ENCODE measurements around the gene KCNQ2. TPM values are rescaled to one million over a fixed set of nuclear protein-coding genes. Genes with fewer than 3 reads are reported as not detected.

KCNQ2 gene
- total RNA-seq, 1 donor from 2014 or later = 39.5 TPM

DNA sequence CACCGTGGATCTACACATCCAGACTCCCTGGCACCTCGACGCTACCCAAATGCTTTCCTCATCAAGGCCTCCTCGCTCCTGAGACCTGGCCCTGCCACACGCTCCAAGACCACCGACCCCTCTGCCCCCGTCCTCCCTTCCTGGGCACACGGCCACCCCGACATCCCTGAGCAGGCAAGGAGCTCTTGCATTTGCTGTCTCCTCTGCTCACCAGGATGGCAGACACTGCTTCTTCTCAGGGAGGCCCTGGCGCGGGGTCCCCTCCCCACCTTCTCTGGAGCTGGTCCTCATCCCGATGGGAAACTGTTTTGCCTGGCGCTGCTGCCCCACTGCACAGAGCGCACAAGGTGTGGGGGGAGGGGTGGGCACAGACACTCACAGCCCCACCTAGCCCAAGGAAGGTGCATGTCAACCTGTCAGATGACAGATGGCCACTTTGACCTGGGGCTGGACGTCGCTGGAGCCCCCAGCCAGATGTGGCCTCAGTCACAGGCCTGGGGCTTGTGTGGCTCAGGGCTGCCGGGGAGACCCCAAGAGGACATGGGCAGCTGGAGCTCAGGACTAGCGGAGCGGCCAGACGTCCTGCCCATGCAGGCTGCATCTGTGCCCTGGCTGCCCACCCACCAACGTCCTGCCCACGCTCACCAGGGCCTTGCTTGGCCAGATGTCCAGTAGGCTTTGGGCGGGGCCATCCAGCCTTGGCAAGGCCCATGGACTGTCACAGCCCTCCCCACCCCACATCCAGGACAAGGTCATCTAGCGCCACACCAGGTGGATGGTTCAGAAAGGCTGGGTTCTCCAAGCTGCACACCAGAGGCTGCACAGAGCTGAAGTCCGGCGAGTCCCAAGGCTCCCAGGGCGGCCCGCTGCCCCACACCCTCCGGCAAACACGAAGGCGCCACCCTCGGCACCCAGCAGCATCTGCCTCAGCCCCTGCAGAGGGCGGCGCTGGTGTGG, 6.2 kb upstream of the KCNQ2 start:
- no peak overlapping the region for H2AFZ ChIP-seq (replicated peaks)
- DNase-seq (ENCODE audit: low spot score) = no peak
- TF ChIP-seq EZH2 (IDR thresholded peaks at IDR 0.05) (no peak), EZH2phosphoT487 (IDR thresholded peaks at IDR 0.05) (no peak)
- TF ChIP-seq, protein P1, sequence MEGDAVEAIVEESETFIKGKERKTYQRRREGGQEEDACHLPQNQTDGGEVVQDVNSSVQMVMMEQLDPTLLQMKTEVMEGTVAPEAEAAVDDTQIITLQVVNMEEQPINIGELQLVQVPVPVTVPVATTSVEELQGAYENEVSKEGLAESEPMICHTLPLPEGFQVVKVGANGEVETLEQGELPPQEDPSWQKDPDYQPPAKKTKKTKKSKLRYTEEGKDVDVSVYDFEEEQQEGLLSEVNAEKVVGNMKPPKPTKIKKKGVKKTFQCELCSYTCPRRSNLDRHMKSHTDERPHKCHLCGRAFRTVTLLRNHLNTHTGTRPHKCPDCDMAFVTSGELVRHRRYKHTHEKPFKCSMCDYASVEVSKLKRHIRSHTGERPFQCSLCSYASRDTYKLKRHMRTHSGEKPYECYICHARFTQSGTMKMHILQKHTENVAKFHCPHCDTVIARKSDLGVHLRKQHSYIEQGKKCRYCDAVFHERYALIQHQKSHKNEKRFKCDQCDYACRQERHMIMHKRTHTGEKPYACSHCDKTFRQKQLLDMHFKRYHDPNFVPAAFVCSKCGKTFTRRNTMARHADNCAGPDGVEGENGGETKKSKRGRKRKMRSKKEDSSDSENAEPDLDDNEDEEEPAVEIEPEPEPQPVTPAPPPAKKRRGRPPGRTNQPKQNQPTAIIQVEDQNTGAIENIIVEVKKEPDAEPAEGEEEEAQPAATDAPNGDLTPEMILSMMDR (IDR thresholded peaks at IDR 0.05) = no peak

DNA sequence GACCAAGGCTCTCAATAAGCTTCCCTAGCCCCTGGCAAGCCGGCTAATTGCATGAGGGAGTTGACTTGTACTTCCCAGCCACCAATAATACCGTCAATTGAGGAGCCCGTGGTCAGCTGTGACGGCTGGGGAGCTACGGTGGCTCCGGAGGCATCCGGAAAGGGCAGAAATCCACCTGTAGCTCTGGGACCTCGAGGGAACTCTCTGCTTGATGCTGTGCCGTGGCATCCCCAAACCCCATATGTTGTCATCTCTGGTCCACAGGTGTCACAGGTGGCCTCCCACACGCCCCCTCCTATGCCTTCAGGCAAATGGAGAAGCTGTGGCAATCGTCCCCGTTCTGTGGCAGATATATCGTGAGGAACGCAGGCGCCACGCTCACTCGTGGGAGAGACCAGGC, 5.5 kb upstream of the KCNQ2 start:
- Histone ChIP-seq H3F3A (ENCODE audit: low read depth) (peaks cover 13% of the 10 kb centered on the region), H3K36me3 (no peaks in the 10 kb centered on the region), H3K9ac (no peak overlapping the region), H3K4me3 (no peak overlapping the region), H3K79me2 (ENCODE audit: low read depth) (no peaks in the 10 kb centered on the region), H4K20me1 (ENCODE audit: low read depth) (peaks cover 34% of the 10 kb centered on the region), H3K4me2 (no peak overlapping the region), H3K9me3 (ENCODE audit: low read depth) (no peaks in the 10 kb centered on the region), H2AFZ (replicated peaks) (no peak overlapping the region), H3K4me1 (peaks cover 7% of the 10 kb centered on the region), H3K27me3 (peaks cover 39% of the 10 kb centered on the region), H3K27ac (no peak overlapping the region)
- peaks cover 40% of the 10 kb centered on the region for H3K27me3 Mint-ChIP-seq (ENCODE audit: insufficient read depth, low read depth)
- H3K9me3 Mint-ChIP-seq = no peaks in the 10 kb centered on the region
- H3K4me1 Mint-ChIP-seq = peaks cover 29% of the 10 kb centered on the region
- no peak overlapping the region for H3K27ac Mint-ChIP-seq
- H3K4me3 Mint-ChIP-seq = no peak overlapping the region
- H3K36me3 Mint-ChIP-seq = no peaks in the 10 kb centered on the region
- DNase-seq (ENCODE audit: low spot score) = no peak
- TF ChIP-seq EZH2phosphoT487 (IDR thresholded peaks at IDR 0.05) (no peak), EZH2 (IDR thresholded peaks at IDR 0.05) (no peak)
- TF ChIP-seq, protein P1 (IDR thresholded peaks at IDR 0.05) = no peak

More for the DNA sequence above, 6.2 kb upstream of the KCNQ2 start:
- Histone ChIP-seq H3K36me3 (no peaks in the 10 kb centered on the region), H3K27me3 (peaks cover 32% of the 10 kb centered on the region), H3K4me2 (no peak overlapping the region), H3K79me2 (ENCODE audit: low read depth) (no peaks in the 10 kb centered on the region), H3K4me3 (no peak overlapping the region), H3K4me1 (peaks cover 7% of the 10 kb centered on the region), H3K9me3 (ENCODE audit: low read depth) (no peaks in the 10 kb centered on the region), H4K20me1 (ENCODE audit: low read depth) (peaks cover 27% of the 10 kb centered on the region), H3K9ac (no peak overlapping the region), H3F3A (ENCODE audit: low read depth) (peaks cover 7% of the 10 kb centered on the region), H3K27ac (no peak overlapping the region)
- Mint-ChIP-seq H3K9me3 (no peaks in the 10 kb centered on the region), H3K27me3 (ENCODE audit: insufficient read depth, low read depth) (peaks cover 40% of the 10 kb centered on the region), H3K4me3 (no peak overlapping the region), H3K4me1 (peaks cover 30% of the 10 kb centered on the region), H3K36me3 (no peaks in the 10 kb centered on the region), H3K27ac (peak overlapping the region; percentile 50)

DNA sequence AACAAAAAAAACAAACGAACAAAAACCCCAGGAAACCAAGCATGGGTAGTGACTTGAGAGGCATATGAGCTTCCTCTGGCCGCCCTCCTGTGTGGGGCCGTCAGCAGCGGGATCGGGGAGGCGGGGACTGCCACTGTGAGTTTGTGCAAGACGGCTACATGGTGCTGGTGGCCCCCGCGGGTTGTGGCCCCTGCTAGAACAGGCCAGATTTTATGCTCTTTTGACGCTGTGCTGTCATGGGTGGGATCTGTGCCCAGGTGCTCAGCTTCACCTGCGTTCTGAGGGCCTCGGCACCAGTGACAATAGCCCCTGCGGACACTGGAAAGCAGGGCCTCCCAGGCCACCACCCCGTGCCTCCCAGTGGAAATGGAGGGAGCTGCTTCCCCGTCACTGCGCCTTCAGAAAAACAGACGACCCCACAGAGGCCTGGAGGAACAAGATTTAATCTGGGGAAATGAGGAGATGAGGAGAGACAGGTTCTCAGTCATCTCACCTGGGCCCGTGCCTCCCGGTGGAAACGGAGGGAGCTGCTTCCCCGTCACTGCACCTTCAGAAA, 4.7 kb upstream of the KCNQ2 start:
- DNase-seq (ENCODE audit: low spot score) = no peak
- no peaks in the 10 kb centered on the region for H3K9me3 Mint-ChIP-seq
- TF ChIP-seq, protein P1 (IDR thresholded peaks at IDR 0.05) = no peak
- TF ChIP-seq EZH2phosphoT487 (IDR thresholded peaks at IDR 0.05) (no peak), EZH2 (IDR thresholded peaks at IDR 0.05) (no peak)
- H4K20me1 ChIP-seq (ENCODE audit: low read depth) = peaks cover 34% of the 10 kb centered on the region
- H3K4me1 ChIP-seq = peaks cover 5% of the 10 kb centered on the region
- H3K27ac ChIP-seq = no peak overlapping the region
- peaks cover 1% of the 10 kb centered on the region for H3K79me2 ChIP-seq (ENCODE audit: low read depth)
- no peaks in the 10 kb centered on the region for H3K36me3 Mint-ChIP-seq
- no peak overlapping the region for H3K27ac Mint-ChIP-seq
- no peak overlapping the region for H3K9ac ChIP-seq
- H3K4me3 Mint-ChIP-seq = no peak overlapping the region
- H3K27me3 ChIP-seq = peaks cover 39% of the 10 kb centered on the region
- peaks cover 23% of the 10 kb centered on the region for H3K4me1 Mint-ChIP-seq
- H3F3A ChIP-seq (ENCODE audit: low read depth) = peaks cover 13% of the 10 kb centered on the region
- no peak overlapping the region for H3K4me3 ChIP-seq
- H2AFZ ChIP-seq (replicated peaks) = no peak overlapping the region
- H3K27me3 Mint-ChIP-seq (ENCODE audit: insufficient read depth, low read depth) = peaks cover 35% of the 10 kb centered on the region
- H3K4me2 ChIP-seq = no peak overlapping the region
- H3K9me3 ChIP-seq (ENCODE audit: low read depth) = no peaks in the 10 kb centered on the region
- H3K36me3 ChIP-seq = no peaks in the 10 kb centered on the region
